Lung (tissue), 12 donors: ENCODE results near the gene HES7. TPM values are rescaled to one million over a fixed set of nuclear protein-coding genes. Genes with fewer than 3 reads are reported as not detected.
A peak's percentile ranks its signal among the peaks of the same experiment; 100 is the strongest.

Experiments used
- ATAC-seq: fragments of 200-7000 bp; cut with Tn5 transposase; one replicate; pipeline ENCODE4 v1.9.1; 2020; ENCODE audit warnings: moderate number of reproducible peaks; ENCODE audit not compliant: insufficient read depth, low FRiP score
- DNase-seq, 3 donors: peaks; one replicate each; pipeline ENCODE4 v3.0.0-alpha.2; 2013 to 2017
- H3K27ac ChIP-seq, 2 donors: one replicate each; pipeline ENCODE4 v1.5.1; 2013; ENCODE audit warnings: mild to moderate bottlenecking in 2 of 2, moderate library complexity in 2 of 2, control low read depth in 1 of 2, inconsistent platforms in 1 of 2, low read depth in 1 of 2, low read length in 1 of 2
- H3K27me3 ChIP-seq, 3 donors: one replicate each; pipeline ENCODE4 v1.5.1; 2013; ENCODE audit warnings: low read length in 2 of 3; ENCODE audit not compliant: control insufficient read depth in 3 of 3, insufficient read depth in 3 of 3
- H3K36me3 ChIP-seq, 4 donors: one replicate each; pipeline ENCODE4 v1.5.1; 2013; ENCODE audit warnings: low read length in 4 of 4, mild to moderate bottlenecking in 1 of 4, moderate library complexity in 1 of 4; ENCODE audit not compliant: control insufficient read depth in 4 of 4, insufficient read depth in 4 of 4
- H3K4me1 ChIP-seq, 5 donors: one replicate each; pipeline ENCODE4 v1.5.1; 2013; ENCODE audit warnings: low read length in 5 of 5, mild to moderate bottlenecking in 2 of 5, moderate library complexity in 1 of 5; ENCODE audit not compliant: control insufficient read depth in 5 of 5, insufficient read depth in 5 of 5
- H3K4me3 ChIP-seq: one replicate; pipeline ENCODE4 v1.5.1; 2013; ENCODE audit warnings: mild to moderate bottlenecking, control low read depth, moderate library complexity
- H3K9ac ChIP-seq, 2 donors: one replicate each; pipeline ENCODE4 v1.5.1; 2013; ENCODE audit warnings: low read length in 2 of 2, control low read depth in 1 of 2; ENCODE audit not compliant: insufficient read depth in 1 of 2
- H3K9me3 ChIP-seq, 4 donors: one replicate each; pipeline ENCODE4 v1.5.1; 2013; ENCODE audit warnings: low read length in 3 of 4, mild to moderate bottlenecking in 1 of 4, moderate library complexity in 1 of 4; ENCODE audit not compliant: control insufficient read depth in 4 of 4, insufficient read depth in 3 of 4
- WGBS, 2 donors: extraction: QIAGEN DNeasy Blood & Tissue Kit; methylation state at CpG; one replicate each; pipeline ENCODE4 v1.1.7; 2013; 5-methylcytosine and 5-hydroxymethylcytosine counted together
- polyA plus RNA-seq, 2 donors: library from polyadenylated mRNA; stranded (reverse); fragments of 200-250 nt; gene quantifications; one replicate each; pipeline ENCODE4 v1.2.1, GENCODE V29; 2013
- total RNA-seq, 2 donors: library from RNA; depleted of rRNA in 1 of 2; stranded (reverse); fragments of >200 nt in 1 of 2; gene quantifications; one replicate each; pipeline ENCODE4 v1.2.1, GENCODE V29; 2014 to 2021
- TF ChIP-seq, protein P1 (sequence below): IDR thresholded peaks from 2 replicates; pipeline ENCODE4 v1.5.1; 2012; ENCODE audit warnings: mild to moderate bottlenecking; ENCODE audit errors: control extremely low read depth, extremely low read depth
- donor health status: control.
- donor health status: control.
- donor health status: Bipolar disorder and iron deficiency.
- donor health status: healthy.
- donor health status: DM: yes; HTN: yes; CAD: no.

HES7 gene
- total and polyA plus RNA-seq, 4 donors: 0.22 to 0.55 (median 0.28) TPM; not detected in 1

DNA sequence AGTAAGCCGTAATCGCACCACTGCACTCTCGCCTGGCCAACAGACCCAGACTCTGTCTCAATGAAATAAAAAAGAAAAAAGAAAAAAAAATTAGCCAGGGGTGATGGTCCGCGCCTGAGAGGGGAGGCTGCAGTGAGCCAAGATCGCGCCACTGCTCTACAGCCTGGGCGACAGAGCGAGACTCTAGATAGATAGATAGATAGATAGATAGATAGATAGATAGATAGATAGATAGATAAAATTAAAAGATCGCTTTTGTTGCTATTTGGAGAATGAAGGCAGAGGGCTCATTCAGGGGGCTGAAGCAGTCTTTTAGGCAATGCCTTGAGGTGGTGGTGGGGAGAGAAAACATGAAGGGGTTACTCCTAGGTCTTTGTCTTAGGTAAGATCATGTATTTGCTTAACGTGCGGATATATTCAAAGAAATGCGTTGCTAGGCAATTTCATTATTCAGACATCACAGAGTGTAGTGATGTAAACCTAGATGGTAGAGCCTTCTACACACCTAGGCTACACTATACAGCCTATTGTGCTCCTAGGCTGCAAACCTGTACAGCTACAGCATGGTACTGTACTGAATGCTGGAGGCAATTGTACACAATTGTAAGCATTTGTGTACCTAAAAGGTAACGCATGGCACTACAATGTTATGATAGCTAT is 4.3 kb upstream of the HES7 start:
- Histone ChIP-seq H3K27ac (no peak overlapping the region), H3K4me3 (no peak overlapping the region), H3K9ac (no peak overlapping the region), H3K36me3 (no peaks in the 10 kb centered on the region), H3K9me3 (no peaks in the 10 kb centered on the region), H3K27me3 (peaks cover 0 to 43% (median 26%) of the 10 kb centered on the region in 3 donors), H3K4me1 (peaks cover 0 to 36% (median 18%) of the 10 kb centered on the region in 5 donors)
- DNase-seq (no peak), ATAC-seq (no peak)
- TF ChIP-seq, protein P1, sequence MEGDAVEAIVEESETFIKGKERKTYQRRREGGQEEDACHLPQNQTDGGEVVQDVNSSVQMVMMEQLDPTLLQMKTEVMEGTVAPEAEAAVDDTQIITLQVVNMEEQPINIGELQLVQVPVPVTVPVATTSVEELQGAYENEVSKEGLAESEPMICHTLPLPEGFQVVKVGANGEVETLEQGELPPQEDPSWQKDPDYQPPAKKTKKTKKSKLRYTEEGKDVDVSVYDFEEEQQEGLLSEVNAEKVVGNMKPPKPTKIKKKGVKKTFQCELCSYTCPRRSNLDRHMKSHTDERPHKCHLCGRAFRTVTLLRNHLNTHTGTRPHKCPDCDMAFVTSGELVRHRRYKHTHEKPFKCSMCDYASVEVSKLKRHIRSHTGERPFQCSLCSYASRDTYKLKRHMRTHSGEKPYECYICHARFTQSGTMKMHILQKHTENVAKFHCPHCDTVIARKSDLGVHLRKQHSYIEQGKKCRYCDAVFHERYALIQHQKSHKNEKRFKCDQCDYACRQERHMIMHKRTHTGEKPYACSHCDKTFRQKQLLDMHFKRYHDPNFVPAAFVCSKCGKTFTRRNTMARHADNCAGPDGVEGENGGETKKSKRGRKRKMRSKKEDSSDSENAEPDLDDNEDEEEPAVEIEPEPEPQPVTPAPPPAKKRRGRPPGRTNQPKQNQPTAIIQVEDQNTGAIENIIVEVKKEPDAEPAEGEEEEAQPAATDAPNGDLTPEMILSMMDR: no peak
- 79 to 87% methylated on average over 14 of the region's 14 CpGs for WGBS, 2 donors

DNA sequence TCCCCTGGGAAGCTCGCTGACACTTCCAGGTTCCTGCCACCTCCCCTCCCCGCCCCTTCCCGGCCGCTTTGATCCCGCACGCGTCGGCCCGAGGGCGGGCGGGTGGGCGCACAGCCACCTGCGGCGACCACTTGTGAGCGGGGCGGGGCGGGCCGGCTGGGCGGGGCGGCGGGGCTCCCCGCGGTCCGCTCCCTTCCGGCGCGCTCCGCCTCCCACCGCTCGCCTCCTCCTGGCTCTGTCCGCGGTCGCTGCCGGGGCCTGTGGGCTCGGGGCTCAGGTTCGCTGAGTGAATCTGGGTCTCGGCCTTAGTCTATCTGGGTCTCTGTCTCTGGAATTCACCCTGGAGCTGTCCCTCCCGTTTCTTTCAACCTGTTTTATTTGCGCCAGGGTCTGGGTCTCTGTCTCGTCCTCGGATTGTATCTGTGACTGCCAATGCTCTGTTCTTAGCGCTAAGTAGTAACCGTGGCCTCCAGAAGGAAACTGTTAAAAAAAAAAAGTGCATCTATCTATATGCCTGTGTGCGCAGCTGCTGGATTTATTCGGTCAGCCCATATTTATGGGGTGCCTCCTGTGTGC is 2.7 kb upstream of the HES7 start:
- Histone ChIP-seq H3K4me1 (peaks cover 0 to 49% (median 32%) of the 10 kb centered on the region in 5 donors), H3K9me3 (no peaks in the 10 kb centered on the region), H3K4me3 (peak overlapping the region; percentile 34), H3K36me3 (no peaks in the 10 kb centered on the region), H3K27ac (peak overlapping the region; percentile 29 to 51), H3K27me3 (peaks cover 0 to 56% (median 33%) of the 10 kb centered on the region in 3 donors), H3K9ac (peak overlapping the region in 1 of 2 donors; percentile 87)
- peak; percentile 44 for ATAC-seq
- TF ChIP-seq, protein P1: no peak
- WGBS, 2 donors: 1% methylated on average over 44 to 45 of the region's 45 CpGs
- peak; percentile 58 to 65 (median 62) for DNase-seq

GRCh38 chr17:8125947-8126490 is 2.1 kb upstream of the HES7 start:
- no peaks in the 10 kb centered on the region for H3K36me3 ChIP-seq
- H3K4me1 ChIP-seq: peaks cover 0 to 51% (median 33%) of the 10 kb centered on the region in 5 donors
- ATAC-seq (no peak), DNase-seq (peak in 1 of 3 donors; percentile 48)
- peaks cover 0 to 56% (median 31%) of the 10 kb centered on the region in 3 donors for H3K27me3 ChIP-seq
- TF ChIP-seq, protein P1: no peak
- H3K27ac ChIP-seq: peak overlapping the region; percentile 29 to 51
- 1% methylated on average over 31 to 35 of the region's 35 CpGs for WGBS, 2 donors
- H3K9ac ChIP-seq: peak overlapping the region; percentile 34 to 37
- H3K4me3 ChIP-seq: peak overlapping the region; percentile 34
- H3K9me3 ChIP-seq: no peaks in the 10 kb centered on the region
